ENCODE results near the gene DLG2.

DNA sequence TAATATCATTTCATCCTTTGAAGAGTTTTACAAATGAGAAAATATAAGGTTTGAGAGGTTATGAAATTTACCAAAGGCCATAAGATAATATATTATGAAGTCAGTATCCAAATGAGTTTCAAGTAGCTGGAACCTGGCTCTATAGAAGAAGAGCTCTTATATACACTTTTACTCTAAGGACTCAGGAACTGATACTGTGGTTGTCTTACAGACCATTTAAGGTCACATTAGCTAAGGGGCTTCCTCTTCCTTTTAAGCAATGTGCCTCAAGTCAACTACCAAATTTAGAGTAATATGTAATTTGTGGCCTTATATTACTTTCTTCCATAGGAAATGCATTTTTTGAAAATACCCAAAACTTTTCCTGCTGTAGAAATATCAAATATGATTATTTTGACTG is 369.3 kb downstream of the DLG2 start:
- TF ChIP-seq POLR2AphosphoS5 (IDR thresholded peaks at IDR 0.05) (no peak), CTCF (IDR thresholded peaks at IDR 0.05) (no peak), EP300 (IDR thresholded peaks at IDR 0.05) (no peak)
